SK-N-SH treated with all-trans-retinoic acid at 6 μM for 48 hours (cell line): ENCODE data around the gene KDM4B.

ENCODE experiments used
- ATAC-seq: fragments of 200-7000 bp; cut with Tn5 transposase; 3 replicates; pipeline ENCODE4 v1.9.1; 2020; ENCODE audit warnings: mild to moderate bottlenecking, moderate library complexity
- ARNTL ChIP-seq: fragments of 450-650 bp; formaldehyde crosslinking; IDR thresholded peaks from 2 replicates; pipeline ENCODE4 v1.5.0; 2020; ENCODE audit warnings: low read depth, mild to moderate bottlenecking, moderate library complexity, borderline replicate concordance
- BACH2 ChIP-seq: fragments of 250-450 bp; sonication (Bioruptor Pico); IDR thresholded peaks from 2 replicates; pipeline ENCODE4 v1.9.0; 2021; ENCODE audit warnings: mild to moderate bottlenecking, borderline replicate concordance
- CSDC2 ChIP-seq: fragments of 250-450 bp; sonication (Bioruptor Pico); IDR thresholded peaks from 2 replicates; pipeline ENCODE4 v1.5.0; 2020; ENCODE audit warnings: mild to moderate bottlenecking, moderate library complexity
- CSRNP3 ChIP-seq: fragments of 250-450 bp; sonication (Bioruptor Pico); IDR thresholded peaks from 2 replicates; pipeline ENCODE4 v1.5.1; 2021; ENCODE audit warnings: mild to moderate bottlenecking, moderate library complexity
- ESRRG ChIP-seq: fragments of 250-450 bp; sonication (Bioruptor Pico); IDR thresholded peaks from 2 replicates; pipeline ENCODE4 v1.6.1; 2021; ENCODE audit warnings: mild to moderate bottlenecking
- GLIS3 ChIP-seq: fragments of 250-450 bp; sonication (Bioruptor Pico); IDR thresholded peaks from 2 replicates; pipeline ENCODE4 v1.5.0; 2020; ENCODE audit warnings: mild to moderate bottlenecking, moderate library complexity
- ISL1 ChIP-seq: fragments of 250-450 bp; sonication (Bioruptor Pico); IDR thresholded peaks from 2 replicates; pipeline ENCODE4 v2.1.2; 2022; ENCODE audit warnings: mild to moderate bottlenecking, moderate library complexity
- OSR1 ChIP-seq: fragments of 250-450 bp; sonication (Bioruptor Pico); IDR thresholded peaks from 2 replicates; pipeline ENCODE4 v1.8.0; 2022; ENCODE audit warnings: moderate library complexity, mild to moderate bottlenecking, inconsistent platforms
- PATZ1 ChIP-seq: fragments of 250-450 bp; sonication (Bioruptor Pico); IDR thresholded peaks from 2 replicates; pipeline ENCODE4 v1.8.0; 2020; ENCODE audit warnings: mild to moderate bottlenecking, moderate library complexity, borderline replicate concordance
- POU6F1 ChIP-seq: fragments of 250-450 bp; sonication (Bioruptor Pico); IDR thresholded peaks from 2 replicates; pipeline ENCODE4 v1.8.0; 2021; ENCODE audit warnings: low read depth, mild to moderate bottlenecking, moderate library complexity, borderline replicate concordance
- PPARA ChIP-seq: fragments of 250-450 bp; sonication (Bioruptor Pico); IDR thresholded peaks from 2 replicates; pipeline ENCODE4 v1.5.0; 2020; ENCODE audit warnings: mild to moderate bottlenecking, borderline replicate concordance
- RARB ChIP-seq: fragments of 250-450 bp; sonication (Bioruptor Pico); IDR thresholded peaks from 2 replicates; pipeline ENCODE4 v1.8.0; 2021; ENCODE audit warnings: mild to moderate bottlenecking, moderate library complexity
- SNAI2 ChIP-seq: fragments of 250-450 bp; sonication (Bioruptor Pico); IDR thresholded peaks from 2 replicates; pipeline ENCODE4 v1.5.0; 2020; ENCODE audit warnings: mild to moderate bottlenecking, moderate library complexity
- TCF4 ChIP-seq: fragments of 250-450 bp; sonication (Bioruptor Pico); IDR thresholded peaks from 2 replicates; pipeline ENCODE4 v1.8.0; 2021; ENCODE audit warnings: mild to moderate bottlenecking, moderate library complexity, borderline replicate concordance
- TOX ChIP-seq: fragments of 250-450 bp; sonication (Bioruptor Pico); IDR thresholded peaks from 2 replicates; pipeline ENCODE4 v1.8.0; 2021; ENCODE audit warnings: mild to moderate bottlenecking, moderate library complexity, borderline replicate concordance
- TSHZ2 ChIP-seq: fragments of 250-450 bp; sonication (Bioruptor Pico); IDR thresholded peaks from 2 replicates; pipeline ENCODE4 v1.5.0; 2020; ENCODE audit warnings: mild to moderate bottlenecking, moderate library complexity
- ZC3H10 ChIP-seq: fragments of 250-450 bp; sonication (Bioruptor Pico); IDR thresholded peaks from 2 replicates; pipeline ENCODE4 v1.5.1; 2021; ENCODE audit warnings: mild to moderate bottlenecking, moderate library complexity
- ZFP3 ChIP-seq: fragments of 250-450 bp; sonication (Bioruptor Pico); IDR thresholded peaks from 2 replicates; pipeline ENCODE4 v1.5.0; 2020; ENCODE audit warnings: mild to moderate bottlenecking, moderate library complexity
- ZFP30 ChIP-seq: fragments of 450-650 bp; formaldehyde crosslinking; IDR thresholded peaks from 2 replicates; pipeline ENCODE4 v1.5.0; 2022; ENCODE audit warnings: mild to moderate bottlenecking, moderate library complexity
- ZNF565 ChIP-seq: fragments of 450-650 bp; formaldehyde crosslinking; conservative IDR thresholded peaks from 2 replicates; pipeline ENCODE4 v1.5.0; 2020; ENCODE audit warnings: low read depth, mild to moderate bottlenecking, moderate library complexity
- ZNF70 ChIP-seq: fragments of 450-650 bp; formaldehyde crosslinking; IDR thresholded peaks from 2 replicates; pipeline ENCODE4 v1.5.0; 2020; ENCODE audit warnings: mild to moderate bottlenecking, moderate library complexity
- ZNF8 ChIP-seq: fragments of 450-650 bp; formaldehyde crosslinking; IDR thresholded peaks from 2 replicates; pipeline ENCODE4 v1.5.0; 2020; ENCODE audit warnings: mild to moderate bottlenecking, moderate library complexity
- TF ChIP-seq, protein P1 (sequence below): fragments of 250-450 bp; sonication (Bioruptor Pico); IDR thresholded peaks from 2 replicates; pipeline ENCODE4 v1.5.1; 2020; ENCODE audit warnings: low read depth, mild to moderate bottlenecking, moderate library complexity

The KDM4B gene

GRCh38 chr19:4962085-4962619, 6.8 kb upstream of the KDM4B start:
- TF ChIP-seq ARNTL (no peak), ESRRG (CRISPR knock-in tag) (no peak), ZC3H10 (no peak), CSRNP3 (no peak), ZFP30 (no peak), ZFP3 (no peak), SNAI2 (CRISPR knock-in tag) (no peak), RARB (CRISPR knock-in tag) (no peak)
- TF ChIP-seq, protein P1, sequence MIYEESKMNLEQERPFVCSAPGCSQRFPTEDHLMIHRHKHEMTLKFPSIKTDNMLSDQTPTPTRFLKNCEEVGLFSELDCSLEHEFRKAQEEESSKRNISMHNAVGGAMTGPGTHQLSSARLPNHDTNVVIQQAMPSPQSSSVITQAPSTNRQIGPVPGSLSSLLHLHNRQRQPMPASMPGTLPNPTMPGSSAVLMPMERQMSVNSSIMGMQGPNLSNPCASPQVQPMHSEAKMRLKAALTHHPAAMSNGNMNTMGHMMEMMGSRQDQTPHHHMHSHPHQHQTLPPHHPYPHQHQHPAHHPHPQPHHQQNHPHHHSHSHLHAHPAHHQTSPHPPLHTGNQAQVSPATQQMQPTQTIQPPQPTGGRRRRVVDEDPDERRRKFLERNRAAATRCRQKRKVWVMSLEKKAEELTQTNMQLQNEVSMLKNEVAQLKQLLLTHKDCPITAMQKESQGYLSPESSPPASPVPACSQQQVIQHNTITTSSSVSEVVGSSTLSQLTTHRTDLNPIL (CRISPR knock-in tag), result no peak
- TF ChIP-seq, all 23 proteins: peak for 0
- no peak for ATAC-seq

- no peak for ATAC-seq
- TF ChIP-seq ARNTL (no peak), PPARA (CRISPR knock-in tag) (no peak), CSDC2 (CRISPR knock-in tag) (no peak), PATZ1 (CRISPR knock-in tag) (no peak), TSHZ2 (CRISPR knock-in tag) (no peak), SNAI2 (CRISPR knock-in tag) (no peak), ZNF565 (CRISPR knock-in tag) (no peak), GLIS3 (no peak), ESRRG (CRISPR knock-in tag) (no peak), RARB (CRISPR knock-in tag) (no peak), ISL1 (no peak), POU6F1 (CRISPR knock-in tag) (no peak), OSR1 (no peak), TOX (no peak), ZFP3 (no peak), ZC3H10 (no peak), TCF4 (CRISPR knock-in tag) (no peak), ZNF70 (no peak)
Measured at GRCh38 chr19:4965061-4965460, 3.9 kb upstream of the KDM4B start.

DNA sequence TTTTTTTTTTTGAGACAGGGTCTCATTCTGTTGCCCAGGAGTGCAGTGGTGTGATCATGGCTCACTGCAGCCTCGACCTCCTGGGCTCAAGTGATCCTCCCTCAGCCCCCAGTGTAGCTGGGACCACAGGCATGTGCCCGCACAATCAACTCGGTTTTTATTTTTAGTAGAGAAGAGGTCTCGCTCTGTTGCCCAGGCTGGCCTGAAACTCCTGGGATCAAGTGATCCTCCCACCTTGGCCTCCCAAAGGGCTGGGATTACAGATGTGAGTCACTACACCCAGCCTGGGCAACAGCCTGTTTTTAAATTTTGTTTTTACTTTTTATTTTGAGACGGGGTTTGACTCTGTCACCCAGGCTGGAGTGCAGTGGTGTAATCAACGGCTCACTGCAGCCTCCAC, 2.3 kb upstream of the KDM4B start:
- no peak for ATAC-seq
- no peak for TF ChIP-seq GLIS3
- no peak for TF ChIP-seq RARB (CRISPR knock-in tag)
- no peak for TF ChIP-seq ZFP30
- TF ChIP-seq TCF4 (CRISPR knock-in tag), result no peak
- TF ChIP-seq, protein P1 (CRISPR knock-in tag), result no peak
- no peak for TF ChIP-seq POU6F1 (CRISPR knock-in tag)
- TF ChIP-seq ZNF565 (CRISPR knock-in tag), result no peak
- no peak for TF ChIP-seq BACH2 (CRISPR knock-in tag)
- TF ChIP-seq CSRNP3, result no peak
- TF ChIP-seq ARNTL, result no peak
- TF ChIP-seq ZNF8, result no peak
- no peak for TF ChIP-seq ZC3H10
- TF ChIP-seq SNAI2 (CRISPR knock-in tag), result no peak
